T-helper 1 cell treated with Interleukin-12 subunit alpha and Interleukin-12 subunit beta and Interleukin-4 antibody, amounts not matched to agents 30 μg/mL and 1 μg/mL, for 36 hours (primary cell): ENCODE measurements around the gene LIPC.

ENCODE experiments used
- H3K27ac Mint-ChIP-seq: one replicate; pipeline ENCODE4 v1.8.0; 2021; ENCODE audit warnings: mild to moderate bottlenecking, mixed read lengths
- H3K27me3 Mint-ChIP-seq: one replicate; pipeline ENCODE4 v1.8.0; 2021; ENCODE audit warnings: low read depth, mixed read lengths
- H3K36me3 Mint-ChIP-seq: one replicate; pipeline ENCODE4 v1.8.0; 2021; ENCODE audit warnings: low read depth, mixed read lengths
- H3K4me1 Mint-ChIP-seq: one replicate; pipeline ENCODE4 v1.8.0; 2021; ENCODE audit warnings: low read depth, mixed read lengths
- H3K4me3 Mint-ChIP-seq: one replicate; pipeline ENCODE4 v1.8.0; 2021; ENCODE audit warnings: mild to moderate bottlenecking, moderate library complexity, mixed read lengths
- H3K9me3 Mint-ChIP-seq: one replicate; pipeline ENCODE4 v1.8.0; 2021; ENCODE audit warnings: mixed read lengths

The LIPC gene

DNA sequence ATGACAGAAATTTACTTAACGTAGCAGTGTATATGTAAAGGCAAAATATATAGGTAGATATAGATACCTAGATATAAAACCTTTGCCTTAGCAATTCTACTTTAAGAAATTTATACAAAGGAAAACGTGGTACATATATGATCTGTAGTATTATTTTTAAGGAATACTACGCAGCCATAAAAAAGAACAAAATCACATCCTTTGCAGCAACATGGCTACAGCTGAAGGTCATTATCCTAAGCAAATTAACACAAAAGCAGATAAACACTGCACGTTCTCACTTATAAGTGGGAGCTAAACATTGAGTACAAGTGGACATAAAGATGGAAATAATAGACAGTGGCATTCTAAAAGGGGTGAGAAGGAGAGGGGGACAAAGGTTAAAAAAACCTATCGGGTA is 14.8 kb upstream of the LIPC start:
- Mint-ChIP-seq H3K4me1 (peaks cover 21% of the 10 kb centered on the region), H3K9me3 (peaks cover 4% of the 10 kb centered on the region), H3K36me3 (peaks cover 15% of the 10 kb centered on the region), H3K27ac (no peak overlapping the region), H3K27me3 (no peaks in the 10 kb centered on the region), H3K4me3 (no peak overlapping the region)

DNA sequence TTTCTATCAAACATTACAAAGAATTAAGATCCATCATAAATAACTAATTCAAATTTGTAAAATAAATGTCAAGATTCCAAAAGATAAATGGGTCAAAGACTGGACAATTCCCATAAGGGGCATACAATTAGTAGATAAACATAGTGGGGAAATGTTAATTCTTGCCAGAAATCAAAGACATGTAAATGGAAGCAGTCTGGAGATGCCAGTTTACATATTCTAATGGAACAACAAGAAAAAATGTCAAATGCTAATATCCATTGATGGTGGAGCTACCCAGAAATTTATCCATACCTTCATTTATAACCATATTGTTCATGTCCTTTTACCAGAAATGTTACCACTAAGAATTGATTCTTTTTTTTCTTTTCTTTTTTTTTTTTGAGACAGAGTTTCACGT is 13.7 kb upstream of the LIPC start:
- Mint-ChIP-seq H3K27ac (no peak overlapping the region), H3K4me3 (no peak overlapping the region), H3K36me3 (peaks cover 15% of the 10 kb centered on the region), H3K9me3 (peaks cover 4% of the 10 kb centered on the region), H3K27me3 (no peaks in the 10 kb centered on the region), H3K4me1 (peaks cover 21% of the 10 kb centered on the region)

GRCh38 chr15:58419803-58420524 is 11.8 kb upstream of the LIPC start:
- H3K9me3 Mint-ChIP-seq = peaks cover 4% of the 10 kb centered on the region
- no peaks in the 10 kb centered on the region for H3K27me3 Mint-ChIP-seq
- no peak overlapping the region for H3K4me3 Mint-ChIP-seq
- H3K36me3 Mint-ChIP-seq = peaks cover 10% of the 10 kb centered on the region
- H3K27ac Mint-ChIP-seq = no peak overlapping the region
- peaks cover 25% of the 10 kb centered on the region for H3K4me1 Mint-ChIP-seq

GRCh38 chr15:58420579-58421043 is 11.2 kb upstream of the LIPC start:
- no peaks in the 10 kb centered on the region for H3K27me3 Mint-ChIP-seq
- H3K4me1 Mint-ChIP-seq = peaks cover 25% of the 10 kb centered on the region
- H3K27ac Mint-ChIP-seq = no peak overlapping the region
- H3K9me3 Mint-ChIP-seq = peaks cover 4% of the 10 kb centered on the region
- no peak overlapping the region for H3K4me3 Mint-ChIP-seq
- peaks cover 10% of the 10 kb centered on the region for H3K36me3 Mint-ChIP-seq

GRCh38 chr15:58423205-58423604 is 8.6 kb upstream of the LIPC start:
- peaks cover 4% of the 10 kb centered on the region for H3K36me3 Mint-ChIP-seq
- no peak overlapping the region for H3K27ac Mint-ChIP-seq
- H3K4me1 Mint-ChIP-seq = peaks cover 25% of the 10 kb centered on the region
- no peak overlapping the region for H3K4me3 Mint-ChIP-seq
- H3K9me3 Mint-ChIP-seq = no peaks in the 10 kb centered on the region
- H3K27me3 Mint-ChIP-seq = no peaks in the 10 kb centered on the region

DNA sequence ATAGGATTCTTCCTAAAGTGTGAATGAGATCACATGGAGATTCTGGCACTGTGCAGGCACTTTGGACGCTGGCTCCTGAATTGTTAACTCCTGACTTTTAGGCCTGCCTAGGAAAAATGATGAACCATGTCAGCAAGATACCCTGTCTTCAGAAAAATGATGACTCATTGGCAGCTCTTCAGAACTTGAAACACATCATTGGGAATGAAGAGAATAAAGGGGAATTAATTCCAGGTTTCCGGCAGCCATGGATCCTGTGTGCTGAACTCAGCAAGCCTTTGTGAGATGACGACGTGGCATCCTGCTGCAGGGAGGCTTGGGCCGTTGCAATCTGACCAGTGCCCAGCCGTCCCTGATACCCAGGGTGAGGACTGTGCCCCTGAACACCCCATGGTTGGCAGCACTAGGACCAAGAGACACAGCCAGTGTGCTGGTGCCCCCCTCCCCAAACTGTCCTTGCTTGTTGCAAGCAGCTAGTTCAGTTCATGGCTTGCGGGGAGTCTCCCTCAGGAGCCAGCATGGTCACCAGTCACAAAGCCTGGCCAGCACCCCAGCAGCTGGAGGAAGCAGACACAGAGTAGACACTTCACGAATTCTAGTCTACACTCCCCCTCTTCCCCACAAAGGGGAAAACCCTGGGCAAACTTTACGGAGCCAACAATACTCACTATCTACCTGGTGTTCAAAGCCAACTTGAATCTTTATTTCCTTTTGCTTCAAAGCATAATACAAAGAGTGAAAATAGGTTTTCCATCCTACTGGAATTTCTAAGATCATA is 7.8 kb upstream of the LIPC start:
- no peak overlapping the region for H3K27ac Mint-ChIP-seq
- no peaks in the 10 kb centered on the region for H3K9me3 Mint-ChIP-seq
- H3K36me3 Mint-ChIP-seq = peaks cover 2% of the 10 kb centered on the region
- H3K4me1 Mint-ChIP-seq = peaks cover 23% of the 10 kb centered on the region
- H3K4me3 Mint-ChIP-seq = no peak overlapping the region
- H3K27me3 Mint-ChIP-seq = no peaks in the 10 kb centered on the region

DNA sequence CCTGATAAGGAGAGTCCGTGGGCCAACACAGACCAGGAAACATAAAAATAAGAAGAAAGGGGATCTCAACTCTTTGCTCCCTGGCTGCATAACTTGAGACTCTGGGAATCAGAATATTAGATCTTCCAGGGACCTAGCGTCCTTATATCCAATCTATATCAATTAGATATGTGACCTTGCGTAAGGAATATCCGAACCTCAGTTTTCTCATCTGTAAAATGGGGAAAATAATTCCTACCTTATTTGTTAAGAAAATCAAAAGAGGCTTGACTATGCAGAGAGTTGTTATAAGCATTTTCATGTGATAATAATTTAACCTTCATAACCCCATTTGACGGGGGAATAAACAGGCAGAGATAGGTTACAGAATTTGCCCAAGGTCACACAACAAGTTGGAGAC is 7.1 kb upstream of the LIPC start:
- Mint-ChIP-seq H3K27me3 (no peaks in the 10 kb centered on the region), H3K36me3 (peaks cover 2% of the 10 kb centered on the region), H3K27ac (no peak overlapping the region)

DNA sequence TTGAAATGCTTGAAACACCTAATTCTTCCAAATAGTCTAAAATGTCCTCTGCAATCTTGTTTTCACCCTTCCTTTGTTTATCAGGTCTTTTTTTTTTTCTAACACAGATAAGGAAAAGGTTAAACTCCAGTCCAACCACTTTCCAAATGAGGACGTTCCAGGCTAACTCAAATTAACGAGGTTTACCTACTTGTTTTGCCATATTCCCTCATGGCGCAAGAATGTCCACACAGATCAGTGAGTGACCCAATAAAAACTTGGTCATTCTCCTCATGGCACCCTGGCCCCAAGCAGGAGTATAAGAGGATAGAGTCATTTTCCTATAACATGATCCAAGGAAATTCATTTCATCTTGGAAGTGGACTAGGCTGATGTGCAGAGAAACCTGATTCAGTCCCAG is 6.6 kb upstream of the LIPC start:
- Mint-ChIP-seq H3K4me3 (no peak overlapping the region), H3K36me3 (no peaks in the 10 kb centered on the region), H3K27me3 (no peaks in the 10 kb centered on the region), H3K4me1 (peaks cover 19% of the 10 kb centered on the region), H3K27ac (no peak overlapping the region), H3K9me3 (no peaks in the 10 kb centered on the region)

More for the DNA sequence above, 7.1 kb upstream of the LIPC start:
- Mint-ChIP-seq H3K4me3 (no peak overlapping the region), H3K4me1 (peaks cover 23% of the 10 kb centered on the region), H3K9me3 (no peaks in the 10 kb centered on the region)

DNA sequence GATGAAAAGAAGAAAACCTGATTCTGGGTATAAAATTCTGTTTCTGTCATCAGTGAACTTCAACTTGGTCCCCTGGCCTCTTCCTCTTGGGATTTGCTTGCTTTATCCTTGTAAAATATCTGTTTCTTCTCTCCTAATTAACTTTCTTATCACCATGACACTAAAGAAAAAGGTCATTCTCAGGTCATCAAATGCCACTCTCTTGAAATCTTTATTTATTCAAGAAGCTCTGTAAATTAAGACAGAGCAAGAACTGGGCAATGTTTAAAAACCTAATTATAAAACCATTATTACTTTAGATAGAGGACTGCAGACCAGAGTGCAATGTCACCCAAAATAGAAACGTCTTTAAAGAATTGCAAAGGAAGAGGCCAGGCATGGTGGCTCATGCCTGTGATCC is 6.0 kb upstream of the LIPC start:
- Mint-ChIP-seq H3K27ac (no peak overlapping the region), H3K27me3 (no peaks in the 10 kb centered on the region), H3K9me3 (no peaks in the 10 kb centered on the region), H3K4me1 (peaks cover 13% of the 10 kb centered on the region), H3K4me3 (no peak overlapping the region), H3K36me3 (no peaks in the 10 kb centered on the region)

- no peaks in the 10 kb centered on the region for H3K27me3 Mint-ChIP-seq
- H3K4me3 Mint-ChIP-seq = no peak overlapping the region
- H3K9me3 Mint-ChIP-seq = no peaks in the 10 kb centered on the region
- H3K4me1 Mint-ChIP-seq = peaks cover 7% of the 10 kb centered on the region
- H3K36me3 Mint-ChIP-seq = no peaks in the 10 kb centered on the region
- H3K27ac Mint-ChIP-seq = no peak overlapping the region
Measured at GRCh38 chr15:58426501-58426900, 5.3 kb upstream of the LIPC start.

- Mint-ChIP-seq H3K4me1 (peaks cover 4% of the 10 kb centered on the region), H3K4me3 (no peak overlapping the region), H3K9me3 (no peaks in the 10 kb centered on the region), H3K36me3 (no peaks in the 10 kb centered on the region), H3K27me3 (no peaks in the 10 kb centered on the region), H3K27ac (no peak overlapping the region)
Measured at GRCh38 chr15:58427987-58428386, 3.8 kb upstream of the LIPC start.

- no peak overlapping the region for H3K4me3 Mint-ChIP-seq
Measured at GRCh38 chr15:58430224-58430787, 1.5 kb upstream of the LIPC start.

DNA sequence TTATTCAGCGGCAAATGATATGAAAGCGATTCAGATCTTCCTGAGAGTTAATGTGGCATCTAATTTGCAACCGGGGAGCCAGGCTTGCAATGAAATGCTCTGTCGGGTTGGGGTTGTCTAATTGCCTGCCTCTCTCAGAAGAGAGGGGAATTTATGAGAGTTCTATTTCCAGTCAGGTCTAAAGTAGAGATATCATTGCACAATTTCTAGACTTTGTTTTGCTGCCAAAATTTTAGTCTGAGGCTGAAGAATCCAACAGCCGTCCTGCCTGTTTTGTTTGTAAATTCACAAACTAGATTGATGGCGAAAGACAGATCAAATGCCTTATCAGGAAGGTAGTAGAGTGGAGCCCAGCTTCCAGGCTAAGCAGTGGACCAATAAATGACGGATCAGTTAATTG is 610 bp downstream of the LIPC start:
- Mint-ChIP-seq H3K36me3 (no peaks in the 10 kb centered on the region), H3K9me3 (no peaks in the 10 kb centered on the region), H3K4me3 (no peak overlapping the region), H3K4me1 (no peaks in the 10 kb centered on the region), H3K27me3 (no peaks in the 10 kb centered on the region), H3K27ac (no peak overlapping the region)

More at GRCh38 chr15:58430224-58430787, 1.5 kb upstream of the LIPC start:
- H3K4me1 Mint-ChIP-seq = no peaks in the 10 kb centered on the region
- H3K9me3 Mint-ChIP-seq = no peaks in the 10 kb centered on the region
- H3K36me3 Mint-ChIP-seq = no peaks in the 10 kb centered on the region
- H3K27ac Mint-ChIP-seq = no peak overlapping the region
- H3K27me3 Mint-ChIP-seq = no peaks in the 10 kb centered on the region

DNA sequence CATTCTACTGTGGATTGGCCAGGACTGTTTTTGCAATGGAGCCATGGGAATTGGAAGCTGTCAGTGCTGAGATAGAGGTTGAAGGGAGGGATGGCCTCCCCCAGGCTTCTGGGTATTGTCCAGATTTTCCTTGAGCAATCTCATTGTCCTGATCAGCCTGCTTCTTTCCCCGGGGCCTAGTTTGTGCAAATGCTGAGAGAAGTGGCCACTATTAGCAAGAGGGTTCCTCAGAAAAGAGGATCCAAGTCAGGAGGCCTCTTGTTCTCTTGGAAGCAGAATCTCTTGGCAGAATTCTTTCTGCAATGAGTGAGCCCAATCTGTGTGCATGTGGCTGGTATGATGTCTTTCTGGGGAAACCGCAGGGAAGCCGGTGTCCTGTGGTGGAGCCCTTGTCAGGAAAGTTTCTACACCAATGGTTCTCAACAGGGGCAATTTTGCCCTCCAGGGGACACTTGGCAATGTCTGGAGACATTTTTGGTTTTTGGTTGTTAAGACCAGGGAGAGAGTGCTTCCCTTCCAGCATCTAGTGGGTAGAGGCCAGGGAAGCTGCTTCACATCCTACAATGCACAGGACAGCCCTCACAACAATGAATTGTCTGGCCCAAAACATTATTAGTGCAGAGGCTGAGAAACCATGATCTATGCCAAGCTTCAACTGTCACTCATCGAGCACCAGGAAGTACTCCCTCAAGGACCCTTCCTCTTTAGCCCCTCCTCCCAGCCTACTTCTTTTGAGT is 2.0 kb downstream of the LIPC start:
- H3K27me3 Mint-ChIP-seq = no peaks in the 10 kb centered on the region
- H3K4me1 Mint-ChIP-seq = peaks cover 2% of the 10 kb centered on the region
- H3K9me3 Mint-ChIP-seq = no peaks in the 10 kb centered on the region
- H3K4me3 Mint-ChIP-seq = no peak overlapping the region
- H3K27ac Mint-ChIP-seq = no peak overlapping the region
- H3K36me3 Mint-ChIP-seq = no peaks in the 10 kb centered on the region
